Left cardiac atrium (tissue), 4 donors: Measurements from ENCODE around the gene LRRC25. TPM values are rescaled to one million over a fixed set of nuclear protein-coding genes. Genes with fewer than 3 reads are reported as not detected.

Source experiments
- ATAC-seq, 2 donors: fragments of 200-7000 bp; cut with Tn5 transposase; one replicate each; pipeline ENCODE4 v1.9.1; 2020; ENCODE audit warnings: mild to moderate bottlenecking in 2 of 2, moderate library complexity in 2 of 2
- DNase-seq: peaks from one replicate; pipeline ENCODE4 v3.0.0-alpha.2; 2020
- intact Hi-C, 2 donors: fragments of 100-400 bp; cut with DNase I; formaldehyde crosslinking; loops; one replicate each; pipeline versions ENCODE4 v1.14.1 to v1.15.1; 2022 to 2023
- long read RNA-seq: library from polyadenylated mRNA; unstranded; transcript quantifications from one replicate; pipeline ENCODE4 v2.0.0, GENCODE V29; 2021
- total RNA-seq, 2 donors: library from RNA; stranded (reverse); fragmentation: NEBNext Ultra II Directional; extraction: Animal tissue kit (Norgen Biotek cat#: 25700); gene quantifications; one replicate each; pipeline ENCODE4 v1.2.1, GENCODE V29; 2021
- donor health status: DM: no; HTN: yes; CAD: no.
- donor health status: DM: no; HTN: yes; CAD: no; lungs with severe emphysema.
- donor health status: DM: yes; HTN: yes; CAD: no.
- donor health status: Dilated cardiomyopathy.

LRRC25 gene
- 1 to 10 TPM; 4.9 to 8.7 TPM for total RNA-seq
- long read RNA-seq, transcript LRRC25-201 (2 exons, 2,415 nt), result major isoform, 6 of 7 reads
- long read RNA-seq, partial matches to known transcripts, result 0 of 7 reads
- long read RNA-seq, other reads (novel, unspliced or antisense), result 0 of 7 reads

DNA sequence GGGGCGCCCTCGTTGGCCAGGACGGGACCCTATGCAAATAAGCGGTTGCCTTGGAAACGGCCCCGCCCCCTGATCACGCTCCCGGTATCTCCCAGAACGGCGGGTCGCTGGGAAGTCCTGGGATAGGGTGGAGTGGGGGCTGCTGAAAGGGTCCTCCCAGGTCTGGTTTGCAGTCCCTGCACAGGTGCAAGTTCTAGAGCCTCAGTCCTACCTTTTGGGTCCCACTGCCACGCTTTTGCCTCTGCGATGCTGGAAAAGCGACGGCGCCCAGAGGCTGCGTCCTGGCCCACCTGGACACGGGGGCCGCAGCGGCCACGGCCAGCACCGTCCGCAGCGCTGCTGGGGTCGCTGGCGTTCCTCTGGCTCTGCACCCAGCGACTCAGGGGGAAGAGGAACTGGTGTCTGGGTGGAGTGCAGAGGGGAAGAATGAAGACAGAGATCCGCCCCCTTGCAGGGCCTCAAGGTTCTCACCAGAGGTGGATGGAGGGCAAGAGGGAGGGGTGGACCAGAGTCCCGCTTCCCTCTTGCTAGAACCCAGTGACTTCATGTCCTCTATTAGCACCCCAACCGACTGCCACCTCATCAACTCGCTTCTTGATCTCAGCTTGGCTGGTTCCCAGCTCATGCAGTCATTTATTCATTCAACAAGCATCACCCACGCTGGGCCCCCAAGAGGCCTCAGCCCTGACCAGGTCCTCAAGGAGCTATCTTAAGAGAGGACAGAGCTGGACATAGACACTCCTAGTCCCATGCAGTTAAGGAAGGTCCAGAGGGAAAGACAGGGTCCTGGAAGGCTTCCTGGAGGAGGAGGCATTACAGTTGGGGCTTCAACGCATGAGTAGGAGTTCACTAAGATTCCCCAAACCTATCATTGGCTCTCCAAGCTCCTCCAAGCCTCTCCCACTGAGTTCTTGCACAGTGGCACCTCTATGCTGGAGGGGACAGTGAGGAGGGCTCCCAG lies at the start of gene LRRC25:
LRRC25 (minus strand) TSS at position 381 of the 961 bp plus-strand sequence. CDS start 659 bp downstream, outside the sequence.
- intact Hi-C loops, result loop anchor here in 1 of 2 donors (10.0 kb wide), 1 partner anchor 123 kb away; the partner anchor contains the start of gene IQCN
- DNase-seq (peak; percentile 60), ATAC-seq (peak; percentile 60 to 73)

- intact Hi-C loops, result loop anchor here in 1 of 2 donors (10.0 kb wide), 1 partner anchor 228 kb away; no protein-coding TSS in a partner anchor
- ATAC-seq, result no peak
- no peak for DNase-seq
These were observed 49.5 kb upstream of the LRRC25 start for GRCh38 chr19:18446811-18447359.

- DNase-seq, result no peak
- no peak for ATAC-seq
- intact Hi-C loops, result loop anchor here in 1 of 2 donors (10.0 kb wide), 1 partner anchor 229 kb away; no protein-coding TSS in a partner anchor
These were observed 48.9 kb upstream of the LRRC25 start for GRCh38 chr19:18446145-18446810.

DNA sequence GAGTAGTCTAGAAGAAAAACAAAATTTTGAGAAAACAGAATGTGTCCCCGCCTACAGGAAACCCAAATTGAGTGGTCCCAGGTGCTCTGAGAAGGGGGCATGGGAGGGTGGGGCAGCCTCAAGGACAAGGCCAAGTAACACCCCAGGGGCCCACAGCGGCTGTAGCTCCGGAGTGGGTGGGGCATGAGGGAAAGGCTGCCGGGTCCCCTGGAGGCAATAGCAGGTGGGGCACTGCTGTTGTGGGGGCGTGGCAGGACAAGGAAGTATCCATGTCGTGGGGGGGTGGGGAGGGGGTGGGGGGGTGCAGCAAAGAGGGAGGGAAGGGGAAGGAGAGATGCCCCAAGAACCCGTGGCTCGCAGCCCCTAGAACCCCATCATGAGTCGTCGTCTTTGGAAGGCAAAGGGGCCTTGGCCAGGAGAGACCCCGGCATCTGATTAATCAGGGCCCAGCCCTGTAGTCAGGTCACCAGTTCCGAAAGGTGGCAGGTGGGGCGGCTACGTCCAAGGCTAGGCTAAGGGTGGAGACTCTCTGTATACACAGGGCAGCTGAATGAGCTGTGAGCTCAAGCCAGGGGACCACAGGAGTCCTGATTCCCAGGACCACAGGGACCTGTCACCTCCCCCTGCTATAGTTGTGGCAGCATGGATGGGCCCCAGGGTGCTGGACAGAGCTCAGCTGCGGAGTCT lies 48.0 kb upstream of the LRRC25 start:
- no peak for DNase-seq
- intact Hi-C loops, result loop anchor here in 1 of 2 donors (10.0 kb wide), 1 partner anchor 229 kb away; no protein-coding TSS in a partner anchor
- no peak for ATAC-seq

GRCh38 chr19:18444513-18444912 lies 47.1 kb upstream of the LRRC25 start:
- ATAC-seq (no peak), DNase-seq (no peak)
- intact Hi-C loops, result loop anchor here in 1 of 2 donors (10.0 kb wide), 1 partner anchor 230 kb away; no protein-coding TSS in a partner anchor

DNA sequence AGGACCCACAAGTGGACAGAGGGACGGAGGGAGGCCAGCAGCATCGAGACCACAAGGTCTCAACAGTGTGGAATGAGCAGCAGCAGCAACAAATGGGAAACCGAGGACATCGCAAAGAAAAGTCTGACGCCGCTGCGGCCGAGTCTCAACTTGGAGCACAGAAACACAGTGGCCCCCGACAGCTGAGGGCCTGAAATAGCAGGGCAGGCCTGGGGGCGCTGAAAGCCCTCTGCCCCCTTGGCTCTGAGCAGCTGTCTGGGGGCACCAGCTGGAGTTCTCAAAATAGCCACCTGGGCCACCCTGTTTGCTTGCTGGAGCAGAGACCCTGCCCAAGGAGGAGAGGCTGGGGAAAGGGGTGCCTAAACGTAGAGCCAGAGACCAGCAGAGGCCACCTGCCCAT lies 46.4 kb upstream of the LRRC25 start:
- no peak for ATAC-seq
- DNase-seq, result no peak
- intact Hi-C loops, result loop anchor here in 1 of 2 donors (10.0 kb wide), 1 partner anchor 231 kb away; no protein-coding TSS in a partner anchor

DNA sequence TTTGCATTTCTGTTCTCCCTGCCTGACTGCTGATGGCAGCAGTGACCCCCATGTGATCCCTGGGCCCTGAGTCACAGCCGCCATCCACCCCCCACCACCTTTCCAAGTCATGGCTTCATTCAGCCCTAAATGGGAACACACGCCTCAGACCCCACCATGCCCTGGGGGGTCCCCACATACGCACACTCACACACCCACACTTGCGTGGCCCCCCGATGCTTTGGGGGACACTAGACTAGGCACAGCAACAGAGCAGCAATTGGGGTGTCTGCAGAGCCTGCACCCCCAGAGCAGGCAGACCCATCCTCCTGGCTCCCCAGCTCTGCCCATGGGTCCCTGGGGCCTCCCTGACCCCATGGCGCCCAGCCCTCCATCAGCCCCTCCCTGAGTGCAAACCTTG lies 46.0 kb upstream of the LRRC25 start:
- no peak for ATAC-seq
- intact Hi-C loops, result loop anchor here in 1 of 2 donors (10.0 kb wide), 1 partner anchor 231 kb away; no protein-coding TSS in a partner anchor
- no peak for DNase-seq

- ATAC-seq (no peak), DNase-seq (no peak)
- intact Hi-C loops, result loop anchor here in 1 of 2 donors (10.0 kb wide), 1 partner anchor 232 kb away; no protein-coding TSS in a partner anchor
These were observed 45.5 kb upstream of the LRRC25 start for GRCh38 chr19:18442941-18443340.

DNA sequence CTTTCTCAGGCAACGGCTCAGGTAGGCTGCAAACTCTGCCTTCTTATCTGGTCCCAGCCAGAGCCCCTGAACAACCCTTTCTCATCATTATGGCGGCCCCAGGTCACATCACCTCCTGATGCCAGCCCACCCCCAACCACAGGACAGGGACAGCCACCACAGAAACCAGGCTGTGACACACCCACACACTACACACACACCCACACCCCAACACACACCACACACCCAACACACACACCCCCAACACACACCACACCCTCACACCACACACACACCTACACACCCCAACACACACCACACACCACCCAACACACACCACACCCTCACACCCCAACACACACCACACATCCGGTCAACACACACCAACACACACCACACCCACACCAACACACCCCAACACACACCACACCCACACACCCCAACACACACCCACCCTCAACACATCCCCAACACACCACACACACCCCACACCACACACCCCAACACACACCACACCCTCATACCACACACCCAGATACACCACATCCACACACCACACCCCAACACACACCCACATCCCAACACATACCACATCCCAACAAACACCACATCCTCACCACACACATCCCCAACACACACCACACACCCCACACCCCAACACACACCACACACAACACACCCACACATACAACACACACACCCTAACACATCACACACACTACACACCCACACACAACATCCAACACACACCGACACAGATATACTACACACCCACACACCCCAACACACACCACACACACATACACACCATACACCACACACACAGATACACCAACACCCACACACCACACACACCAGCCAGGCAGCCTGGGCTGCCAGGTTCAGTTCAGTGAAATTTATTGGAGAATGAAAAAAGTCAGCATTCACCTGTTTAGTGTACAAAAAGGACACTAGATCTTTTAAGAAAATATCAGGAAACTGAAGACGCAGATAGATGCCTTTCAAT lies 44.7 kb upstream of the LRRC25 start:
- ATAC-seq (no peak), DNase-seq (no peak)
- intact Hi-C loops, result loop anchor here in 1 of 2 donors (10.0 kb wide), 1 partner anchor 233 kb away; no protein-coding TSS in a partner anchor

GRCh38 chr19:18440936-18441803 lies 43.7 kb upstream of the LRRC25 start:
- DNase-seq (no peak), ATAC-seq (no peak)
- intact Hi-C loops, result loop anchor here in 1 of 2 donors (10.0 kb wide), 1 partner anchor 234 kb away; no protein-coding TSS in a partner anchor

DNA sequence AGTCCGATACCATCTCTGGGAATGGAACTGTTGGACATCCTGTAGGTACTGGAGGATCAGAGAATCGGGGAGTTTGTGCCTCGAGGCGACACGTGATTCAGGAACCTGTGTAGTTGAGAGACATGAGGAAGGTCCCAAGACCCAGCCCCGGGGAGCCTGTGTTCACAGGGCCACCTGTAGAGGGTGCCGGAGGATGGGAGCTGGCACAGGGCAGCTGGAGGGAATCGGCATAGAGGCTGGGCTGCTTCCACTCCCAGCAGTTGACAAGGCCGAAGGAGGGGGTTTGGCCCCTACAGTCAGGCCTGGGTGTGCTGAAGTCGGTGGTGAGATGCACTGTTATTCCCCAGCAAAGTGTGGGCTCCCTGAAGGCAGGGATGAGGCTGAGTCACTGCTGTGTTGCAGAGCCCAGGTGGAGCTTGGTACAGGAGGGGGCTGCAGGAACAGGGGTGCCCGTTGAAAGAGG lies 43.0 kb upstream of the LRRC25 start:
- no peak for ATAC-seq
- no peak for DNase-seq
- intact Hi-C loops, result loop anchor here in 1 of 2 donors (10.0 kb wide), 1 partner anchor 234 kb away; no protein-coding TSS in a partner anchor

DNA sequence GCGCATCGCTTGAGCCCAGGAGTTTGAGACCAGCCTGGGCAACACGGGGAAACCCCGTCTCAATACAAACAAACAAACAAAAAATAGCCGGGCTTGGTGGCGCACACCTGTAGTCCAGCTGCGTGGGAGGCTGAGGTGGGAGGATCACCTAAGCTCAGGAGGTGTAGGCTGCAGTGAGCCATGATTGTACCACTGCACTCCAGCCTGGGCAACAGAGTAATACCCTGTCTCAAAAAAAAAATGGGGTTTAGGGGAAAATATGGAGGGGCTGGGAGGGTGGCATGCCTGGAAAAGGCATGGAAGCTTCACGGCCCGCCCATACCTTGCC lies 42.5 kb upstream of the LRRC25 start:
- intact Hi-C loops, result loop anchor here in 1 of 2 donors (10.0 kb wide), 1 partner anchor 235 kb away; no protein-coding TSS in a partner anchor
- ATAC-seq (no peak), DNase-seq (no peak)

- ATAC-seq, result no peak
- intact Hi-C loops, result no loop called here
- no peak for DNase-seq
These were observed 41.8 kb upstream of the LRRC25 start for GRCh38 chr19:18439025-18439909.

GRCh38 chr19:18438331-18439024 lies 41.1 kb upstream of the LRRC25 start:
- intact Hi-C loops, result no loop called here
- DNase-seq (peak; percentile 83), ATAC-seq (peak; percentile 16 to 37)
